ENCODE data around the gene ROCK2. TPM values are rescaled to one million over a fixed set of nuclear protein-coding genes. Genes with fewer than 3 reads are reported as not detected.

ROCK2 gene
- total RNA-seq, 1 donor from 2014 or later, result 54.3 TPM

- DNase-seq, result no peak
- no peak overlapping the region for H3K4me3 ChIP-seq
- H3K27ac ChIP-seq, result no peak overlapping the region
- H3K4me1 ChIP-seq, result peaks cover 44% of the 10 kb centered on the region
- no peak for ATAC-seq
- intact Hi-C loops (cut with DNase I), result no loop called here
- H3K36me3 ChIP-seq, result peaks cover 11% of the 10 kb centered on the region
- H3K27me3 ChIP-seq (ENCODE audit: low read depth), result no peaks in the 10 kb centered on the region
- no peaks in the 10 kb centered on the region for H3K9me3 ChIP-seq
- no peak for TF ChIP-seq CTCF (IDR thresholded peaks at IDR 0.05)
These were observed 54.2 kb downstream of the ROCK2 start for GRCh38 chr2:11290211-11290610.

GRCh38 chr2:11288431-11288830, 56.0 kb downstream of the ROCK2 start:
- DNase-seq (no peak), ATAC-seq (no peak)
- Histone ChIP-seq H3K36me3 (peaks cover 28% of the 10 kb centered on the region), H3K9me3 (peaks cover 6% of the 10 kb centered on the region), H3K27ac (no peak overlapping the region), H3K4me1 (peaks cover 42% of the 10 kb centered on the region), H3K4me3 (no peak overlapping the region), H3K27me3 (ENCODE audit: low read depth) (no peaks in the 10 kb centered on the region)
- intact Hi-C loops (cut with DNase I), result no loop called here
- no peak for TF ChIP-seq CTCF (IDR thresholded peaks at IDR 0.05)

DNA sequence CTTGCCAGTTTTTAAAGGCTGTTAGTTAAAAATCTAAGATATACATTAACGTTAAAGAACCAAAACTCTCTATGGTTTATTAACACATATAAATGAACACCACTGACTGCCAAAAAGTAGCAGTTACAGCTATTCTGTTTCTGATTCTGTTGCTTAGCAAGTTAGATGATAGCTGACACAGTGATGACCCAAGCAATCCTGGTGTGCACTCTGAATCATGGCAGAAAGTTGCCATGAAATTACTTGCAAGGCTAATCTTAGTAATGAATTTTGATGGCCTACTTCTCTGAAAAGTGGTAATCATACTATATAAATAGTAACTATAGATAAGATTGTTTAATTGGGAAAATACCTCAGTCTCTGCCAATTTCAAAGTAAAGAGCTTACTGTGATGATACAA, 57.7 kb downstream of the ROCK2 start:
- no peak for DNase-seq
- peaks cover 28% of the 10 kb centered on the region for H3K36me3 ChIP-seq
- intact Hi-C loops (cut with DNase I), result no loop called here
- ATAC-seq, result no peak
- H3K27ac ChIP-seq, result no peak overlapping the region
- H3K9me3 ChIP-seq, result peaks cover 7% of the 10 kb centered on the region
- TF ChIP-seq CTCF (IDR thresholded peaks at IDR 0.05), result no peak
- H3K27me3 ChIP-seq (ENCODE audit: low read depth), result no peaks in the 10 kb centered on the region
- H3K4me1 ChIP-seq, result peaks cover 27% of the 10 kb centered on the region
- H3K4me3 ChIP-seq, result no peak overlapping the region

- Histone ChIP-seq H3K27me3 (ENCODE audit: low read depth) (no peaks in the 10 kb centered on the region), H3K4me1 (peaks cover 29% of the 10 kb centered on the region), H3K27ac (no peak overlapping the region), H3K36me3 (peaks cover 28% of the 10 kb centered on the region), H3K9me3 (peaks cover 7% of the 10 kb centered on the region), H3K4me3 (no peak overlapping the region)
- intact Hi-C loops (cut with DNase I), result no loop called here
- ATAC-seq (no peak), DNase-seq (no peak)
- TF ChIP-seq CTCF (IDR thresholded peaks at IDR 0.05), result no peak
These were observed 58.1 kb downstream of the ROCK2 start for GRCh38 chr2:11286323-11286722.

GRCh38 chr2:11285499-11285898, 58.9 kb downstream of the ROCK2 start:
- intact Hi-C loops (cut with DNase I), result no loop called here
- DNase-seq, result no peak
- H3K4me3 ChIP-seq, result no peak overlapping the region
- no peak for TF ChIP-seq CTCF (IDR thresholded peaks at IDR 0.05)
- ATAC-seq, result no peak
- peaks cover 7% of the 10 kb centered on the region for H3K9me3 ChIP-seq
- H3K4me1 ChIP-seq, result peaks cover 37% of the 10 kb centered on the region
- no peaks in the 10 kb centered on the region for H3K27me3 ChIP-seq (ENCODE audit: low read depth)
- H3K27ac ChIP-seq, result no peak overlapping the region
- peaks cover 28% of the 10 kb centered on the region for H3K36me3 ChIP-seq

DNA sequence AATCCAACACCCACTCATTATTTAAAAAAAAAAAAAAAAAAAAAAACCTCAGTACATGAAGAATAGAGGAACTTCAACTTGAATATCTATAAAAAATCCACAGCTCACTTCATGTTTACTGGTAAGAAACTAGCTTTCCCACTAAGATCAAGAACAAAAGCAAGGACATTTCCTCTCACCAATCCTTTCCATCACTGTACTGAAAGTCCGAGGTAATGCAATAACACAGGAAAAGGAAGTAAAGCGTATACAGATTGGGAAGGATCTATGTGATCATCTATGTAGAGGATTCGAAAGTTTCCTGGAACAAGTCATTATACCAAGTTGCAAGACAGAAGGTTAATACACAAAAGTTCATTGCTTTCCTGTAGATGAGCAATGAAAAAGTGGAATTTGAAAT, 63.2 kb downstream of the ROCK2 start:
- TF ChIP-seq CTCF (IDR thresholded peaks at IDR 0.05), result no peak
- H3K36me3 ChIP-seq, result peaks cover 26% of the 10 kb centered on the region
- H3K27ac ChIP-seq, result no peak overlapping the region
- no peaks in the 10 kb centered on the region for H3K27me3 ChIP-seq (ENCODE audit: low read depth)
- H3K9me3 ChIP-seq, result peaks cover 7% of the 10 kb centered on the region
- intact Hi-C loops (cut with DNase I), result no loop called here
- peaks cover 10% of the 10 kb centered on the region for H3K4me1 ChIP-seq
- ATAC-seq, result no peak
- H3K4me3 ChIP-seq, result no peak overlapping the region
- no peak for DNase-seq

Data from lower lobe of right lung (tissue), 2 donors.